DOHH2 (cell line): ENCODE results near the gene KDM5B.
"Not testable (repeated sequence)": the region's sequence is repeated elsewhere in the genome, so short reads cannot be mapped to it uniquely, and the experiment has no call there.

ENCODE experiments used
- H3F3A ChIP-seq: fragments of 200-600 bp; sonication (generic), shearing (Covaris generic); 2 replicates; pipeline ENCODE4 v1.6.0; 2016; ENCODE audit warnings: antibody characterized with exemption, mild to moderate bottlenecking; ENCODE audit not compliant: control insufficient read depth, insufficient read depth
- H3K27ac ChIP-seq: fragments of 200-600 bp; sonication (generic); 2 replicates; pipeline ENCODE4 v1.5.1; 2014; ENCODE audit warnings: low read depth, mild to moderate bottlenecking, low read length, moderate library complexity
- H3K27me3 ChIP-seq: fragments of 200-600 bp; sonication (generic); 2 replicates; pipeline ENCODE4 v1.6.1; 2014; ENCODE audit warnings: mild to moderate bottlenecking, low read length, mixed read lengths; ENCODE audit not compliant: control insufficient read depth
- H3K36me3 ChIP-seq: fragments of 200-600 bp; sonication (generic); 2 replicates; pipeline ENCODE4 v1.6.1; 2014; ENCODE audit warnings: mild to moderate bottlenecking, low read length, moderate library complexity, mixed read lengths; ENCODE audit not compliant: control insufficient read depth
- H3K4me1 ChIP-seq: fragments of 200-600 bp; sonication (generic); 2 replicates; pipeline ENCODE4 v1.6.1; 2014; ENCODE audit warnings: mild to moderate bottlenecking, low read length, mixed read lengths; ENCODE audit not compliant: control insufficient read depth
- H3K4me2 ChIP-seq: fragments of 200-600 bp; sonication (generic); 2 replicates; pipeline ENCODE4 v1.6.0; 2014; ENCODE audit warnings: mild to moderate bottlenecking, low read length, moderate library complexity
- H3K4me3 ChIP-seq: fragments of 200-600 bp; sonication (generic); 2 replicates; pipeline ENCODE4 v1.5.1; 2014; ENCODE audit warnings: mild to moderate bottlenecking, low read length, mixed read lengths
- H3K79me2 ChIP-seq: fragments of 200-600 bp; sonication (generic); 2 replicates; pipeline ENCODE4 v1.6.1; 2014; ENCODE audit warnings: mild to moderate bottlenecking, low read length, mixed read lengths; ENCODE audit not compliant: control insufficient read depth
- H3K9me2 ChIP-seq: fragments of 200-600 bp; sonication (generic); replicated peaks from 2 replicates; pipeline ENCODE4 v1.6.1; 2014; ENCODE audit warnings: mild to moderate bottlenecking, low read length, mixed read lengths; ENCODE audit not compliant: control insufficient read depth
- H3K9me3 ChIP-seq: fragments of 200-600 bp; sonication (generic); 2 replicates; pipeline ENCODE4 v1.6.1; 2014; ENCODE audit warnings: antibody characterized with exemption, low read length, mixed read lengths; ENCODE audit not compliant: control insufficient read depth, insufficient read depth
- H4K20me1 ChIP-seq: fragments of 200-600 bp; sonication (generic); 2 replicates; pipeline ENCODE4 v1.6.0; 2014; ENCODE audit warnings: low read depth, mild to moderate bottlenecking, antibody characterized with exemption, low read length, moderate library complexity; ENCODE audit not compliant: control insufficient read depth, insufficient read depth
- CTCF ChIP-seq: fragments of 200-600 bp; sonication (generic); IDR thresholded peaks from one replicate; pipeline ENCODE4 v1.5.1; 2014; ENCODE audit warnings: antibody characterized with exemption, mild to moderate bottlenecking, low read depth, low read length; ENCODE audit not compliant: poor library complexity, severe bottlenecking
- EZH2phosphoT487 ChIP-seq: fragments of 200-600 bp; sonication (generic); IDR thresholded peaks from 2 replicates; pipeline ENCODE4 v1.6.1; 2017; ENCODE audit warnings: borderline replicate concordance, mild to moderate bottlenecking, antibody characterized with exemption, low read length, moderate library complexity, mixed read lengths

Gene KDM5B

GRCh38 chr1:202716654-202717053 lies 91.6 kb downstream of the KDM5B start:
- Histone ChIP-seq H3K36me3 (no peaks in the 10 kb centered on the region), H3K4me1 (no peaks in the 10 kb centered on the region), H3K27ac (no peak overlapping the region), H3K4me3 (no peak overlapping the region), H3K79me2 (no peaks in the 10 kb centered on the region), H3K9me3 (no peaks in the 10 kb centered on the region), H3K4me2 (no peak overlapping the region), H3F3A (no peaks in the 10 kb centered on the region), H3K9me2 (no peaks in the 10 kb centered on the region), H4K20me1 (no peaks in the 10 kb centered on the region), H3K27me3 (peaks cover 12% of the 10 kb centered on the region)
- TF ChIP-seq EZH2phosphoT487 (no peak), CTCF (no peak)

GRCh38 chr1:202714202-202714601 lies 94.0 kb downstream of the KDM5B start:
- H3K27ac ChIP-seq, H3K4me3 ChIP-seq, H3K4me2 ChIP-seq, H3K79me2 ChIP-seq, H3K9me3 ChIP-seq, H3F3A ChIP-seq, H3K4me1 ChIP-seq, H4K20me1 ChIP-seq, H3K9me2 ChIP-seq, H3K36me3 ChIP-seq: not testable (repeated sequence)
- H3K27me3 ChIP-seq: peaks cover 18% of the 10 kb centered on the region

DNA sequence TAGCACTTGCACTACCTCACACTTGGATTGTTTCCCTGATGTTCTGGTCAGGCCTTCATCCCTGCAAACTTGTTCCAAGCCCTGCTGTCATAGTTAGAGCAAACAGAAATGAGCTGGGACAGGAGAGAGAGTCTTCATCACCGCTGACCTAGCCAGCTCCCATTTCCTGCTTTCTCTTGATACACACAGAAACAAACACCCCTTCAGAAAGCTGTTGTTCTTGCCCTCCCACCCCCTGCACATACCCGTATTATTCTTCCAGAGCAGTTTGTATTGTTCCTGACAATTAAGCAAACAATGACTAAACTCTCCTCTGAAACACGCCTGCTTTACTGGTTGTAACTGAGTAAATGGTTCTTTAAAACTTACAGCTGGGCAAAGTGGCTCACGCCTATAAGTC lies 95.1 kb downstream of the KDM5B start:
- no peak overlapping the region for H3K4me2 ChIP-seq
- TF ChIP-seq EZH2phosphoT487: no peak
- no peak for TF ChIP-seq CTCF
- H3K79me2 ChIP-seq: no peaks in the 10 kb centered on the region
- no peaks in the 10 kb centered on the region for H3F3A ChIP-seq
- no peak overlapping the region for H3K27ac ChIP-seq
- H3K9me3 ChIP-seq: no peaks in the 10 kb centered on the region
- H3K4me3 ChIP-seq: no peak overlapping the region
- H3K36me3 ChIP-seq: no peaks in the 10 kb centered on the region
- peaks cover 15% of the 10 kb centered on the region for H3K27me3 ChIP-seq
- no peaks in the 10 kb centered on the region for H4K20me1 ChIP-seq
- H3K4me1 ChIP-seq: no peaks in the 10 kb centered on the region
- no peaks in the 10 kb centered on the region for H3K9me2 ChIP-seq

GRCh38 chr1:202711949-202712635 lies 96.1 kb downstream of the KDM5B start:
- peaks cover 10% of the 10 kb centered on the region for H3K27me3 ChIP-seq
- no peak overlapping the region for H3K27ac ChIP-seq
- no peaks in the 10 kb centered on the region for H3K9me3 ChIP-seq

More at GRCh38 chr1:202711949-202712635, 96.1 kb downstream of the KDM5B start:
- Histone ChIP-seq H3K4me2 (no peak overlapping the region), H4K20me1 (no peaks in the 10 kb centered on the region), H3K79me2 (no peaks in the 10 kb centered on the region), H3K36me3 (no peaks in the 10 kb centered on the region), H3K9me2 (no peaks in the 10 kb centered on the region), H3K4me3 (no peak overlapping the region), H3K4me1 (no peaks in the 10 kb centered on the region), H3F3A (no peaks in the 10 kb centered on the region)
- TF ChIP-seq CTCF (no peak), EZH2phosphoT487 (no peak)
